H1 (cell line): ENCODE measurements around the gene GABRR1. TPM values are rescaled to one million over a fixed set of nuclear protein-coding genes. Genes with fewer than 3 reads are reported as not detected.

Source experiments
- CTCF ChIA-PET: fragments of 300-600 bp; sonication (Branson Sonifier 250); formaldehyde crosslinking; loops from one replicate; lab custom pipeline; 2021; ENCODE audit not compliant: partially characterized antibody; lab: Charles Lee
- POLR2A ChIA-PET: fragments of 300-600 bp; sonication (Branson Sonifier 250); formaldehyde crosslinking; loops from one replicate; lab custom pipeline; 2021; ENCODE audit warnings: inconsistent platforms; ENCODE audit not compliant: partially characterized antibody; lab: Charles Lee
- DNase-seq, 2 experiments: peaks; one replicate each; pipeline versions ENCODE4 v3.0.0 to v3.0.0-alpha.2; 2010 to 2022; ENCODE audit warnings: low spot score in 2 of 2, low read depth in 1 of 2, mixed read lengths in 1 of 2
- FAIRE-seq: peaks from 2 replicates; lab custom pipeline; 2011; peaks lifted over from hg19 to GRCh38; lab: Jason Lieb, UNC
- H2AFZ ChIP-seq: 2 replicates; pipeline ENCODE4 v1.8.1; 2012; ENCODE audit warnings: low read length, inconsistent platforms
- H2AK5ac ChIP-seq: 2 replicates; pipeline ENCODE4 v1.6.1; 2013; ENCODE audit warnings: low read depth, low read length
- H2BK120ac ChIP-seq: replicated peaks from 2 replicates; pipeline ENCODE3; 2013; ENCODE audit warnings: low read depth, low read length, inconsistent platforms
- H2BK12ac ChIP-seq: 2 replicates; pipeline ENCODE4 v1.6.1; 2013; ENCODE audit warnings: low read depth, low read length
- H2BK15ac ChIP-seq: 2 replicates; pipeline ENCODE4 v1.6.1; 2013; ENCODE audit warnings: low read length
- H2BK20ac ChIP-seq: 2 replicates; pipeline ENCODE4 v1.6.1; 2013; ENCODE audit warnings: low read length
- H2BK5ac ChIP-seq: 2 replicates; pipeline ENCODE4 v1.6.1; 2013; ENCODE audit warnings: low read depth, low read length
- H3K14ac ChIP-seq: 2 replicates; pipeline ENCODE4 v1.6.1; 2013; ENCODE audit warnings: inconsistent platforms; ENCODE audit not compliant: insufficient read length
- H3K18ac ChIP-seq: 2 replicates; pipeline ENCODE4 v1.6.1; 2013; ENCODE audit warnings: low read length; ENCODE audit errors: extremely low read depth
- H3K23ac ChIP-seq: 2 replicates; pipeline ENCODE4 v1.6.1; 2013; ENCODE audit warnings: inconsistent platforms; ENCODE audit not compliant: insufficient read length
- H3K23me2 ChIP-seq: 2 replicates; pipeline ENCODE4 v1.6.1; 2013; ENCODE audit warnings: low read depth, low read length
- H3K27ac ChIP-seq: 2 replicates; pipeline ENCODE4 v1.6.1; 2011; ENCODE audit warnings: low read depth, low read length, inconsistent platforms
- H3K27me3 ChIP-seq, 4 experiments: replicated peaks in 1 of 4; 1 replicate in 1 of 4; 2 replicates in 3 of 4; pipeline versions ENCODE4 v1.6.1 to v1.8.1; 2011 to 2013; ENCODE audit warnings: low read length in 3 of 4, mild to moderate bottlenecking in 3 of 4, inconsistent platforms in 2 of 4, mixed read lengths in 2 of 4, moderate library complexity in 1 of 4; ENCODE audit not compliant: control insufficient read depth in 3 of 4, insufficient read depth in 3 of 4; ENCODE audit errors: extremely low read depth in 1 of 4
- H3K36me3 ChIP-seq, 4 experiments: 2 replicates each; pipeline versions ENCODE4 v1.6.1 to v1.8.1; 2011 to 2013; ENCODE audit warnings: mild to moderate bottlenecking in 4 of 4, low read length in 3 of 4, moderate library complexity in 2 of 4, control low read depth in 1 of 4, inconsistent platforms in 1 of 4; ENCODE audit not compliant: insufficient read depth in 4 of 4, control insufficient read depth in 2 of 4
- H3K4ac ChIP-seq: replicated peaks from 2 replicates; pipeline ENCODE3; 2013; ENCODE audit warnings: low read length, low read depth, mixed read lengths, inconsistent platforms; ENCODE audit not compliant: insufficient read length
- H3K4me1 ChIP-seq, 4 experiments: replicated peaks in 1 of 4; 1 replicate in 1 of 4; 2 replicates in 3 of 4; pipeline versions ENCODE4 v1.6.1 to v1.8.1; 2011 to 2013; ENCODE audit warnings: low read length in 3 of 4, inconsistent platforms in 2 of 4, mixed read lengths in 1 of 4; ENCODE audit not compliant: insufficient read depth in 4 of 4, control insufficient read depth in 3 of 4
- H3K4me2 ChIP-seq, 2 experiments: 2 replicates each; pipeline versions ENCODE4 v1.6.1 to v1.8.1; 2011 to 2013; ENCODE audit warnings: low read depth in 2 of 2, low read length in 2 of 2, control low read depth in 1 of 2, inconsistent platforms in 1 of 2, mild to moderate bottlenecking in 1 of 2; ENCODE audit not compliant: insufficient read depth in 1 of 2
- H3K4me3 ChIP-seq, 4 experiments: fragments of 200-600, 300-600 bp in 1 of 4; sonication (generic), shearing (Covaris generic), sonication (Bioruptor Twin) in 1 of 4; 2 replicates each; pipeline versions ENCODE4 v1.5.1 to v1.8.1; 2011 to 2016; ENCODE audit warnings: low read length in 4 of 4, low read depth in 3 of 4, control low read depth in 2 of 4, inconsistent platforms in 2 of 4, mild to moderate bottlenecking in 2 of 4, mixed read lengths in 1 of 4, moderate library complexity in 1 of 4; ENCODE audit not compliant: insufficient read depth in 2 of 4; ENCODE audit errors: extremely low read depth in 1 of 4
- H3K56ac ChIP-seq: replicated peaks from 2 replicates; pipeline ENCODE3; 2013; ENCODE audit warnings: low read depth, mild to moderate bottlenecking, mixed read lengths, low read length, inconsistent platforms; ENCODE audit not compliant: insufficient read length
- H3K79me1 ChIP-seq: 2 replicates; pipeline ENCODE4 v1.6.1; 2013; ENCODE audit warnings: low read depth, low read length, control low read depth
- H3K79me2 ChIP-seq, 2 experiments: 2 replicates each; pipeline versions ENCODE4 v1.6.1 to v1.8.1; 2012 to 2013; ENCODE audit warnings: low read length in 2 of 2, mild to moderate bottlenecking in 2 of 2, inconsistent platforms in 1 of 2; ENCODE audit not compliant: insufficient read depth in 2 of 2, control insufficient read depth in 1 of 2
- H3K9ac ChIP-seq, 4 experiments: replicated peaks in 1 of 4; 1 replicate in 1 of 4; 2 replicates in 3 of 4; pipeline versions ENCODE4 v1.6.1 to v1.8.1; 2011 to 2013; ENCODE audit warnings: low read depth in 3 of 4, low read length in 3 of 4, control low read depth in 2 of 4, mild to moderate bottlenecking in 2 of 4, moderate library complexity in 2 of 4, inconsistent platforms in 1 of 4; ENCODE audit errors: extremely low read depth in 1 of 4
- H3K9me3 ChIP-seq, 2 experiments: 2 replicates each; pipeline versions ENCODE4 v1.6.1 to v1.8.1; 2012 to 2013; ENCODE audit warnings: mild to moderate bottlenecking in 2 of 2, moderate library complexity in 2 of 2, control low read depth in 1 of 2, inconsistent platforms in 1 of 2, low read depth in 1 of 2, low read length in 1 of 2, mixed read lengths in 1 of 2; ENCODE audit not compliant: insufficient read depth in 2 of 2
- H4K20me1 ChIP-seq, 2 experiments: replicated peaks in 1 of 2; 2 replicates each; pipeline versions ENCODE3 to v1.8.1; 2011 to 2013; ENCODE audit warnings: inconsistent platforms in 2 of 2, low read length in 2 of 2, mild to moderate bottlenecking in 1 of 2; ENCODE audit not compliant: insufficient read depth in 2 of 2, control insufficient read depth in 1 of 2
- H4K5ac ChIP-seq: 2 replicates; pipeline ENCODE4 v1.6.1; 2013; ENCODE audit warnings: low read length, low read depth, mixed read lengths, inconsistent platforms; ENCODE audit not compliant: insufficient read length
- H4K8ac ChIP-seq: 2 replicates; pipeline ENCODE4 v1.8.0; 2013; ENCODE audit warnings: mild to moderate bottlenecking, moderate library complexity, low read length, inconsistent platforms; ENCODE audit not compliant: insufficient read depth; ENCODE audit errors: extremely low read depth
- H4K91ac ChIP-seq: replicated peaks from 2 replicates; pipeline ENCODE3; 2013; ENCODE audit warnings: low read length, mixed read lengths, inconsistent platforms; ENCODE audit not compliant: insufficient read length
- ASH2L ChIP-seq: fragments of 200-600, 300-600 bp; sonication (generic); IDR thresholded peaks from one replicate; pipeline ENCODE4 v1.7.1; 2017; ENCODE audit warnings: low read length
- BCL11A ChIP-seq, 2 experiments: IDR thresholded peaks; one replicate each; pipeline ENCODE4 v1.6.1; 2011; ENCODE audit warnings: low read depth in 2 of 2, low read length in 2 of 2, mild to moderate bottlenecking in 2 of 2
- CBX5 ChIP-seq: fragments of 300-800, 300-1000 bp; sonication (generic); IDR thresholded peaks from 2 replicates; pipeline ENCODE4 v1.7.1; 2016; ENCODE audit warnings: antibody characterized with exemption, low read length, low read depth
- CEBPB ChIP-seq: IDR thresholded peaks from 2 replicates; pipeline ENCODE4 v1.6.1; 2012; ENCODE audit warnings: low read depth, low read length
- EP300 ChIP-seq, 2 experiments: IDR thresholded peaks; 1 replicate in 1 of 2; 2 replicates in 1 of 2; pipeline ENCODE4 v1.6.1; 2011 to 2012; ENCODE audit warnings: low read depth in 2 of 2, low read length in 2 of 2, mild to moderate bottlenecking in 2 of 2, borderline replicate concordance in 1 of 2, inconsistent platforms in 1 of 2, moderate library complexity in 1 of 2
- HDAC2 ChIP-seq, 2 experiments: fragments of 300-600 bp in 1 of 2; sonication (generic) in 1 of 2; IDR thresholded peaks; 2 replicates each; pipeline ENCODE4 v1.6.1; 2011 to 2012; ENCODE audit warnings: low read depth in 2 of 2, low read length in 2 of 2, mild to moderate bottlenecking in 2 of 2, moderate library complexity in 2 of 2, borderline replicate concordance in 1 of 2, inconsistent platforms in 1 of 2
- JUN ChIP-seq: IDR thresholded peaks from 2 replicates; pipeline ENCODE4 v1.6.1; 2011; ENCODE audit warnings: low read depth, mild to moderate bottlenecking, improper control_type of control experiment, low read length
- KDM1A ChIP-seq: fragments of 200-600, 300-600 bp; sonication (generic); IDR thresholded peaks from 2 replicates; pipeline ENCODE4 v1.7.1; 2016; ENCODE audit warnings: mild to moderate bottlenecking, low read length, borderline replicate concordance
- KDM4A ChIP-seq: IDR thresholded peaks from one replicate; pipeline ENCODE4 v1.7.1; 2012; ENCODE audit warnings: low read depth, mild to moderate bottlenecking, moderate library complexity, low read length, inconsistent platforms; ENCODE audit not compliant: severe bottlenecking
- KDM5A ChIP-seq: fragments of 200-600 bp; IDR thresholded peaks from 2 replicates; pipeline ENCODE4 v1.7.1; 2012; ENCODE audit warnings: mild to moderate bottlenecking, low read length, inconsistent platforms, mixed read lengths
- NANOG ChIP-seq: IDR thresholded peaks from 2 replicates; pipeline ENCODE4 v1.6.1; 2011; ENCODE audit warnings: low read length, low read depth, mild to moderate bottlenecking, inconsistent platforms; ENCODE audit not compliant: insufficient read depth, poor library complexity, severe bottlenecking
- SRF ChIP-seq: IDR thresholded peaks from 2 replicates; pipeline ENCODE4 v1.6.1; 2011; ENCODE audit warnings: mild to moderate bottlenecking, low read depth, low read length, moderate library complexity
- TAF1 ChIP-seq: IDR thresholded peaks from 2 replicates; pipeline ENCODE4 v1.6.1; 2011; ENCODE audit warnings: mild to moderate bottlenecking, low read depth, low read length
- TAF7 ChIP-seq: optimal IDR thresholded peaks from 2 replicates; pipeline ENCODE3; 2011; ENCODE audit warnings: low read depth, mild to moderate bottlenecking, inconsistent platforms, low read length, moderate library complexity, borderline replicate concordance
- WGBS, 2 experiments: shearing (Covaris generic) in 1 of 2; methylation state at CpG; one replicate each; pipeline versions ENCODE4 v1.1.6 to v1.1.7; 2013 to 2015; ENCODE audit warnings: low lambda C conversion rate in 2 of 2, mixed read lengths in 2 of 2, inconsistent platforms in 1 of 2, low coverage in 1 of 2, missing lambda C conversion rate in 1 of 2; ENCODE audit not compliant: insufficient replicate concordance in 2 of 2, insufficient coverage in 1 of 2, insufficient read length in 1 of 2; ENCODE audit errors: extremely low coverage in 1 of 2, missing lambda C conversion rate in 1 of 2; 5-methylcytosine and 5-hydroxymethylcytosine counted together
- polyA plus RNA-seq, 7 experiments: library from polyadenylated mRNA; depleted of rRNA in 3 of 7; stranded (reverse) in 5 of 7; unstranded in 2 of 7; fragments of >200 nt in 5 of 7; fragments of 200-250 nt in 2 of 7; gene quantifications; 1 replicate in 5 of 7; 2 replicates in 1 of 7; 4 replicates in 1 of 7; pipeline versions ENCODE4 v1.2.1 to v1.2.3, GENCODE V29; 2011 to 2013; ENCODE audit warnings: missing spikeins in 2 of 7, mixed read lengths in 2 of 7
- total RNA-seq: library from RNA; stranded (reverse); fragmentation: NEBNext Ultra II Directional; extraction: Animal tissue kit (Norgen Biotek cat#: 25700); gene quantifications from 2 replicates; pipeline ENCODE4 v1.2.1, GENCODE V29; 2021

GABRR1 gene
- total and polyA plus RNA-seq, 2 of the 8 experiments (the other 6 are each of a cell fraction or from before 2014, with no cell fraction given), result 0.60 to 0.63 TPM

DNA sequence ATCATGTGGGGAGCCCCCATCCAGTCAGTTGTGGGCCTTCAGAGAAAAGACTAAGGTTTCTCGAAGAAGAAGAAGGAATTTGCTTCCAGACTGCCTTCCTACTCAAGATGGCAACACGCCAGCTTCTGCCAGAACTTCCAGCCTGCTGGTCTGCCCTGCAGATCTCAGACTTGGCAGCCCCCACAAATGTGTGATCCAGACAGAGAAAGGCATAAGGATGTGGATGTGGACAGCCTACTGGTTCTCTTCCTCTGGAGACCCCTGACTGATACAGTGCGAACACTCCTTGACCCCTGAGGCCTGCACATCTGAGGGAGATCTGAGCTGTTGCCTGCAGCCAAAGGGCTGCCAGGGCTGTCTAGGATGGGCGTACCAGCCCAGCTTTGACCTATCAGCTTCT lies 8.6 kb downstream of the GABRR1 start:
- Histone ChIP-seq H3K36me3 (no peaks in the 10 kb centered on the region), H3K23ac (no peak overlapping the region), H2BK15ac (no peak overlapping the region), H3K79me2 (no peaks in the 10 kb centered on the region), H3K27ac (no peak overlapping the region), H3K79me1 (no peaks in the 10 kb centered on the region), H3K4me1 (peaks cover 0 to 16% (median 10%) of the 10 kb centered on the region in 4 experiments; a peak in 5 of 7 replicates), H2BK12ac (no peak overlapping the region), H3K4me3 (no peak overlapping the region), H4K5ac (no peak overlapping the region), H2AK5ac (no peak overlapping the region), H2BK20ac (no peak overlapping the region), H4K20me1 (no peaks in the 10 kb centered on the region), H2BK120ac (no peak overlapping the region), H3K14ac (no peak overlapping the region), H3K56ac (no peak overlapping the region), H3K23me2 (no peaks in the 10 kb centered on the region; the same call in 1 of the 2 replicates), H3K4ac (no peak overlapping the region), H4K8ac (no peak overlapping the region), H4K91ac (no peak overlapping the region), H2BK5ac (no peak overlapping the region), H3K27me3 (no peaks in the 10 kb centered on the region), H3K9me3 (no peaks in the 10 kb centered on the region), H2AFZ (no peak overlapping the region), H3K18ac (no peak overlapping the region), H3K9ac (no peak overlapping the region), H3K4me2 (no peak overlapping the region)
- DNase-seq, result no peak
- ChIA-PET CTCF (interaction anchor here (0.8 to 2.6 kb wide), 6 partner anchors 8 to 103 kb away, joined by 3 to 9 read pairs (median 3); no protein-coding TSS in a partner anchor), POLR2A (no interaction called here)
- FAIRE-seq, result no peak
- 71% methylated on average over 4 of the region's 4 CpGs; no CpG with 5 or more reads in 1 of the 2 experiments for WGBS, 2 experiments
- TF ChIP-seq ASH2L (no peak), CEBPB (no peak), SRF (no peak), KDM5A (no peak), NANOG (no peak), JUN (no peak), TAF1 (no peak), KDM4A (no peak), EP300 (IDR thresholded peaks at IDR 0.05; ENCODE audit: borderline replicate concordance in 1 of 2, low read depth in 2 of 2, low read length in 2 of 2) (no peak), CBX5 (no peak), TAF7 (no peak), KDM1A (no peak), BCL11A (IDR thresholded peaks at IDR 0.05; ENCODE audit: low read depth in 2 of 2, low read length in 2 of 2) (no peak), HDAC2 (IDR thresholded peaks at IDR 0.05; ENCODE audit: borderline replicate concordance in 1 of 2, low read depth in 2 of 2, low read length in 2 of 2) (no peak)
